ENCODE results near the gene OR51B6.

OR51B6 gene

DNA sequence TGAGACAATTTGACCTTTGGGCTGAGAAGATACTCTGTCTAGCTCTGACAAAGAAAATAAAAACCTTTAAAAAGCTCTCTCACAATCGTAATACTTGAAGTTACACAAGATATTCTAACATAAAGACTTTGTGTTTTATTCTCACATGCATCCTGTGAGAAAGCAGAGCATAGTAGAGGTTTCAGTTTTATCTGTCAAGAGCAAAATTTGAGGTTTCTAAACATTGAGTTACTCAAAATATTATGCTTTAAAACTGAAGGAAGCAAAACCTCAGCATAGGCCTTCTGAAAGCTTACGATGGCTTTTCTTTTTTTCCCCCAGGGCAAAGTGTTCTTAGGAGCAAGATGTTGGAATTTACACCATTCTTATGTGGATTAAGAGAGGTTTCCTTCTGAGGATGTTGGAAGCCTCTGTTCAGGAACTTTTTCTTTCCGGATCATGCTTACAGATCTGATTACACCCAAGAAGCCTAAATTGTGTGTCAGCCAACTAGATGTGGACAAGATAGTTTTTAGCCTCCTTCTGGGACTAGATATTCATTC, 17.3 kb downstream of the OR51B6 start:
- TF ChIP-seq, protein P1, sequence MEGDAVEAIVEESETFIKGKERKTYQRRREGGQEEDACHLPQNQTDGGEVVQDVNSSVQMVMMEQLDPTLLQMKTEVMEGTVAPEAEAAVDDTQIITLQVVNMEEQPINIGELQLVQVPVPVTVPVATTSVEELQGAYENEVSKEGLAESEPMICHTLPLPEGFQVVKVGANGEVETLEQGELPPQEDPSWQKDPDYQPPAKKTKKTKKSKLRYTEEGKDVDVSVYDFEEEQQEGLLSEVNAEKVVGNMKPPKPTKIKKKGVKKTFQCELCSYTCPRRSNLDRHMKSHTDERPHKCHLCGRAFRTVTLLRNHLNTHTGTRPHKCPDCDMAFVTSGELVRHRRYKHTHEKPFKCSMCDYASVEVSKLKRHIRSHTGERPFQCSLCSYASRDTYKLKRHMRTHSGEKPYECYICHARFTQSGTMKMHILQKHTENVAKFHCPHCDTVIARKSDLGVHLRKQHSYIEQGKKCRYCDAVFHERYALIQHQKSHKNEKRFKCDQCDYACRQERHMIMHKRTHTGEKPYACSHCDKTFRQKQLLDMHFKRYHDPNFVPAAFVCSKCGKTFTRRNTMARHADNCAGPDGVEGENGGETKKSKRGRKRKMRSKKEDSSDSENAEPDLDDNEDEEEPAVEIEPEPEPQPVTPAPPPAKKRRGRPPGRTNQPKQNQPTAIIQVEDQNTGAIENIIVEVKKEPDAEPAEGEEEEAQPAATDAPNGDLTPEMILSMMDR (IDR thresholded peaks at IDR 0.05; ENCODE audit: low read depth, low read length), result no peak
- Histone ChIP-seq H3K36me3 (no peaks in the 10 kb centered on the region), H3K27me3 (ENCODE audit: insufficient read depth, low read depth, severe bottlenecking) (peaks cover 67% of the 10 kb centered on the region), H3K9me3 (ENCODE audit: severe bottlenecking) (peaks cover 2% of the 10 kb centered on the region), H3K4me3 (ENCODE audit: low read depth, low read length) (no peak overlapping the region), H3K27ac (no peak overlapping the region)
- no peak for DNase-seq

DNA sequence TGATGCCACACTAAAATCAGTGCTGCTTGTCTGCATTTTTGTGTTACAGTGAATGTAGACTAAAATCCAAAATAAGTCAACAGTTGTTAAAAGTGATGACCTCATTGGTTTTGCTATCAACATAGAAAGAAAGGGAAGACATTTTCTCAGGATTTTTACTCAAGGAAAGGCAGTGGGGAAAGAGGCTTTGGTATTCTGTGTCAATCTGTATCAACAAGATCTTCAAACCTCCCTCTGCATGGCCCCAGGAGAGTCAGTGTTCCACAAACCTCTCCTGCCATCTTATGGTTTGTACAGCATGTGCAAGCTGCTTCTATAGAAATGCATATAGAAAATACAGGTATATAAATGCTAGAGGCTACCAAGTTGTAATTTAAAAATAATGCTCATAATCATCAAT, 18.5 kb downstream of the OR51B6 start:
- TF ChIP-seq, protein P1 (IDR thresholded peaks at IDR 0.05; ENCODE audit: low read depth, low read length), result no peak
- H3K36me3 ChIP-seq, result no peaks in the 10 kb centered on the region
- H3K27me3 ChIP-seq (ENCODE audit: insufficient read depth, low read depth, severe bottlenecking), result peaks cover 57% of the 10 kb centered on the region
- H3K4me3 ChIP-seq (ENCODE audit: low read depth, low read length), result no peak overlapping the region
- H3K27ac ChIP-seq, result no peak overlapping the region
- peaks cover 2% of the 10 kb centered on the region for H3K9me3 ChIP-seq (ENCODE audit: severe bottlenecking)
- DNase-seq, result no peak

DNA sequence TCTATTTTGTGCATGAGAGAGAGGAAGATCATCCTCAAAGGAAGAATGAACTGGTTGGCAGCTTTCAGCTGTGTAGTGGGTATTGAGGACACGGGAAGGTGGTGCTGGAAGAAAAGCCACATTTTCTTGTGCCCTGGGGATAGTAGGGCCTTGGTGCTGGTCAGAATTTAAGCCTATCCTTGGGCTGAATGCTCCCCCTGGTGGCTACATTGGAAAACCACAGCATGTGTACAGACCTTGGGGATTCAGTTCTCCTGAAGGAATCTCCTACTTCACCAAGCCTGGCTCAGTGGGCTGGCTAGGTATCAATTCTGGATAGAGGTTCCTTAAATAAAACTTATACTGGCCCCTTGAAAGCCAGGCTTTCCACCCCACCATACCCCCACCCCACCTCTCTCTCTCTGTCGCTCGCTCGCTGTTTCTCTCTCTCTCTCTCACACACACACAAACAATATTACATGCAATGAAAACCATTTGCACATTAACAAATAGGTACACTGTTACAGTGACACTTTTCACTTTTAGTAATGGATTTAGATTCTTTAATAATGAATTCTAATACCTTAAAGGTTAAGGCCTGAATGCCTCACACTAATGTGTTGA, 29.5 kb downstream of the OR51B6 start:
- DNase-seq, result peak; percentile 56
- TF ChIP-seq, protein P1 (IDR thresholded peaks at IDR 0.05; ENCODE audit: low read depth, low read length), result peak; percentile 82
- no peak overlapping the region for H3K4me3 ChIP-seq (ENCODE audit: low read depth, low read length)
- no peaks in the 10 kb centered on the region for H3K9me3 ChIP-seq (ENCODE audit: severe bottlenecking)
- peaks cover 44% of the 10 kb centered on the region for H3K27me3 ChIP-seq (ENCODE audit: insufficient read depth, low read depth, severe bottlenecking)
- H3K27ac ChIP-seq, result no peak overlapping the region
- H3K36me3 ChIP-seq, result no peaks in the 10 kb centered on the region

DNA sequence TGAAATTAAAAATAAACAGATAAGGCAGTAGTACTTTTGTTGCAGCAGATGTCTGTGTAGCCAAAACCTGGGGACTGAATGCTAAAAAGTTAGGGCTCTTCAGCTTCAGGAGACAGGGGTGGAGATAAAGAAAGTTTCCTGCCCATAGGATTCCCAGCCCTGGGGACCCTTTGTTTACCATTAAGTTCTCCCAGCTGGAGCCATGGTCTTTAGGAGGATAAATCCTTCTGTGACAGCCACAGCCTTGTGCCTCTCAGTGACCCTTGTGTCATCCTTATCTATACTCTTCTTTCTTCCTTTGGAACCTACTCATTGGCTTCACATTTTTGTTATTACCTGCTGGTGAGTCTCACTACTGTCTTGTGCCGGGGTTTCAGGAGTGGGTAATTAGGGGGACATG, 32.3 kb downstream of the OR51B6 start, which contains the start of gene OR51M1:
OR51M1 (plus strand) TSS at position 237 of the 400 bp plus-strand sequence. CDS start 5,587 bp downstream, outside the sequence.
- TF ChIP-seq, protein P1 (IDR thresholded peaks at IDR 0.05; ENCODE audit: low read depth, low read length), result no peak
- Histone ChIP-seq H3K27ac (no peak within 1 kb of the TSS), H3K27me3 (ENCODE audit: insufficient read depth, low read depth, severe bottlenecking) (peaks cover 57% of the 10 kb centered on the region), H3K4me3 (ENCODE audit: low read depth, low read length) (no peak within 1 kb of the TSS), H3K9me3 (ENCODE audit: severe bottlenecking) (no peaks in the 10 kb centered on the region), H3K36me3 (no peaks in the 10 kb centered on the region)
- no peak for DNase-seq

DNA sequence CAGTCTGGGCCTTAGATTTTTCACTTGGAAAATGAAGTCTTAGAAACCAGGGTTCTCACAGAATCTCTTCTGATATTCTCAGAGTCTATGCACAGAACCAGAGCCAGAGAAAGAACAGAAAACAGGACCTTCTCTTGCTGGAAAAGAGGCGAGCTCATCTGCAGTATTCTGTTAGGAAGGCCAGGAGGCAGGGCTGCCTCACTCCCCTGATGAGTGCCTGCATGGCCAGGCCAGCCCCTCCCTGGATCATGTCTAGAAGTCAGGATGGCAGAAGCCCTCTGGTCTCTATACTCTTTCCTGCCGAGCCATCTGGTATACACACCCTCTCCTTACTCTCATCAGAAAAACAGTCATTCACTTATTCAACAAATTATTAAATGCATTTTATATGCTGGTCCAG, 33.0 kb downstream of the OR51B6 start:
- H3K36me3 ChIP-seq, result no peaks in the 10 kb centered on the region
- H3K9me3 ChIP-seq (ENCODE audit: severe bottlenecking), result no peaks in the 10 kb centered on the region
- no peak overlapping the region for H3K27ac ChIP-seq
- DNase-seq, result no peak
- peaks cover 57% of the 10 kb centered on the region for H3K27me3 ChIP-seq (ENCODE audit: insufficient read depth, low read depth, severe bottlenecking)
- H3K4me3 ChIP-seq (ENCODE audit: low read depth, low read length), result no peak overlapping the region
- TF ChIP-seq, protein P1 (IDR thresholded peaks at IDR 0.05; ENCODE audit: low read depth, low read length), result no peak

DNA sequence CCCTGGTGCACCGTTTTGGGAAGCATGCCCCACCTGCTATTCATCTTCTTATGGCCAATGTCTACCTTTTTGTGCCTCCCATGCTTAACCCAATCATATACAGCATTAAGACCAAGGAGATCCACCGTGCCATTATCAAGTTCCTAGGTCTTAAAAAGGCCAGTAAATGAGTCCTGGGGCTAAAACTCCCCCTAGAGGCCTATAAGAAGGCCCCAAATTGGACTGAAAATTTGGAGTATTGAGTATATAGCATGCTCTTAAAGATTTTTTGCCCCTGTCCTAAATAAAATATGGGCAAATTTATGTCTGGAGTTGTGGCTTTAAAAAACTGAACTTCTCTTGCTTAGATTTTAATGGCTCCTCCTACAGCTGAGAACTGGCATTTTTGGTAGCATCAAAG, 38.9 kb downstream of the OR51B6 start:
- no peak overlapping the region for H3K27ac ChIP-seq
- no peak for DNase-seq
- H3K36me3 ChIP-seq, result no peaks in the 10 kb centered on the region
- H3K4me3 ChIP-seq (ENCODE audit: low read depth, low read length), result no peak overlapping the region
- no peaks in the 10 kb centered on the region for H3K9me3 ChIP-seq (ENCODE audit: severe bottlenecking)
- TF ChIP-seq, protein P1 (IDR thresholded peaks at IDR 0.05; ENCODE audit: low read depth, low read length), result no peak
- peaks cover 54% of the 10 kb centered on the region for H3K27me3 ChIP-seq (ENCODE audit: insufficient read depth, low read depth, severe bottlenecking)

All from WERI-Rb-1 (cell line).